HuH-7 (cell line): ENCODE results near the gene TMEM256.

Experiments used
- DNase-seq: peaks from one replicate; pipeline ENCODE4 v3.0.0; 2011; ENCODE audit warnings: low spot score

TMEM256 gene

DNA sequence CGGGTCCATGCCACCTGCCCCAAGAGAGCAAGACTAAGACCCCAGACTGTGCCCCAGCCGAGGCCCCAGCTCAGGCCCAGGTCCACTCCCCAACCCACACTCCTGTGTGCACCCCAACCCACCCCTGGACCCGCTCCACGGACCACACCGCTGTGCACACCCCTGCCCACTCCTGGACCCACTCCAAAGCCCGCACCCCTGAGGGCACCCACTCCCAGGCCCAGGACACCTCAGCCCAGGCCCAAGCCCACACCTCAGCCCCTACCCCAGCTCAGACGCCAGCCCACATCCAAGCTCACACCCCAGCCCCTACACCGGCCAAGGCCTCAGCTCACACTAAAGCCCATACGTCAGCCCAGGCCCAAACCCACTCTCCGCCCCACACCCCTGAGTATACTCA, 25.8 kb upstream of the TMEM256 start:
- DNase-seq: no peak

DNA sequence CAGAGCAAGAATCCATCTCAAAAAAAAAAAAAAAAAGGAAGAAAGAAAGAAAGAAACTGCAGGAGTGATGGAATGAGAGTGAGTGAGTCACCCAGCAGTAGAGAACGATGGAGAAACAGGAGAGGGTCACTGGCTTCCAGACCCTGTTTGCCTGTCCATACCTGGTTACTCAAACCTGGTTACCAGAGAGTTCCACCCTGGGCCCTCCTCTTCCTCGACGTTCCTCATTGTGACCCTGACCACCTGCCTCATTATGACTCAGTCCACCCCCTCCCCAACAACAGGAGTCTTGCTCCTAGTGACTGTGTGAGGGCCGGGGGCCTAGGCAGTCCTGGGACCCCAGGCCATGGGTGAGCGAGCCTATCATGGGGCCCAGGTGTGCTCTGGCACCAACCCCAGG, 24.7 kb upstream of the TMEM256 start, which contains the start of gene SPEM3:
TSS of gene SPEM3 (plus strand) at position 301 of the 400 bp plus-strand sequence. CDS start at position 347, 46 bp downstream.
- DNase-seq: no peak

DNA sequence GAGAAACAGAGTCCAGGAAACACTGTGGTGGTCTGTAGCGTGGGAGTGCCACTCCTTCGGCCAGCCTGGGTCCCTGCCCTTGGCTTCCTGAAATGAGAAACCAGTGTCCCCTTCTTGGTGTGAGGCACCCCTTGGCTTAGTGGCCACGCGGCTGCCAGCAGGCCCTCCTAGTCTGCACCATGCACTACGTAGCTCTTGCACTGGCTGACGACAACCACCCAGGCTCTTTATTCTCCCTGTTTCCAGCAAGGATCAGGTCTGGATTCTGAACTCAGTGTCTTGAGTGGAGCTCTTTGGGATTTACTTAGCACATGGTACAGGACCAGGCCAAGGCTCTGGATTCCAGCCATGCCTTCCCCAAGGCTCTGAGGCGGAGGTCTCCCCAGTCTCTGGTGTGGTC, 23.7 kb upstream of the TMEM256 start:
- DNase-seq: no peak

DNA sequence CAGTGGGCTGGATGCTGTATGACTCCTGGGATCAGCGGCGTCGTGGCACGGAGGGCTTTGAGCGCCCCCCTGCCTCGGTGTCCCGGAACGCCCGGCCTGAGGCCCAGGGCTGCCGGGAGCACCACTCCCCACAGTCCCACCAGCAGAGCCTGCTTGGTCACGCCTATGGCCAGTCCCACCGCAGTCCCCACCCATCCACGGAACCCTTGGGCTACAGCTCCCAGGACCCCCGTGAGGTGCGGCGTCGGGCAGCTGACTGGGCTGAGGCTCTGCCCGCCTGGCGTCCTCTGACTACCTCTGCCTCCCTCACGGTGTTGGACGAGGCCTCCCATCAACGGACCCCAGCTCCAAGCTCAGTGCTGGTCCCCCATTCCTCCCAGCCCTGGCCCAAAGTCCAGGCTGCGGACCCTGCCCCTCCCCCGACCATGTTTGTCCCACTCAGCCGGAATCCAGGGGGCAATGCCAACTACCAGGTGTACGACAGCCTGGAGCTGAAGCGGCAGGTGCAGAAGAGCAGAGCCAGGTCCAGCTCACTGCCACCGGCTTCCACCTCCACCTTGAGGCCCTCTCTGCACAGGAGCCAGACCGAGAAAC, 23.1 kb upstream of the TMEM256 start:
- no peak for DNase-seq

DNA sequence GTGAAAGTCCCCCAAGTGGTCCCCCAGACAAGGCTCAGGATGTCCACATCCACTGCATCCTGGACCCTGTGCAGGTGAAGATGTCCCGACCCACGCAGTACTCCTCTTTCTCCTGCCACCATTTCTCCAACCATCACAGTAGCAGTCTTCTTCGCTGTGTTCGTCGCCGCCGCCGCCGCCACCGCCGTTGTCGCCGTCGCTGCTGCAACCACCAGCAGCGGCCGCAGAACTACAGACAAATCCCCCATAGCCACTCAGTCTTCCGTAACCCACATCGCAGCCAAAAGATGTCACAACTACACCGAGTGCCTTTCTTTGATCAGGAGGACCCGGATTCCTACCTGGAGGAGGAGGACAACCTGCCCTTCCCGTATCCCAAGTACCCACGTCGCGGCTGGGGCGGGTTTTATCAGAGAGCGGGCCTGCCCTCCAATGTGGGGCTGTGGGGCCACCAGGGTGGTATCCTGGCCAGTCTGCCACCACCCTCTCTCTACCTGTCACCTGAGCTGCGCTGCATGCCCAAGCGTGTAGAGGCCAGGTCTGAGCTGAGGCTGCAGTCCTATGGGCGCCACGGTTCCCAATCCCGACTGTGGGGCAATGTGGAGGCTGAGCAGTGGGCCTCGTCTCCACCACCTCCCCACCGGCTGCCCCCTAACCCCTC, 22.4 kb upstream of the TMEM256 start:
- no peak for DNase-seq

DNA sequence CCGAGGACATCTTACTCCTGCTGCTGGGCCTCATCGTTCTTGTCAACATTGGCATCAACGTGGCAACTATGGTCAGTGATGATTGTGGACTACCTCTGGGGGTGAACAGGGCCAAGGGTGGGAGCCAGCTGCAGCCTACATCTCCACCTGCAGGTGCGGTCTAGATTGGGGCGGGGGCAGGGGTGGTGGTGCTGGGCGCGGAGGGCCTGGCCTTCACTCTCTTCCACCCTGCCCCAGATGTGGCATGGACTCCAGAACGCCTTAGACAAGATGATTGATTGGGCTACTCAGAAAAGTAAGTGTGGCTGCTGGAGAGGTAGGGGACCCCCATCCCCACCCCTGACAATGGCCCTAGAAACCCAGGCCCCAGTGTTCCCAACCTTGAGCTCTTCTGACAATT, 21.9 kb upstream of the TMEM256 start:
- no peak for DNase-seq

DNA sequence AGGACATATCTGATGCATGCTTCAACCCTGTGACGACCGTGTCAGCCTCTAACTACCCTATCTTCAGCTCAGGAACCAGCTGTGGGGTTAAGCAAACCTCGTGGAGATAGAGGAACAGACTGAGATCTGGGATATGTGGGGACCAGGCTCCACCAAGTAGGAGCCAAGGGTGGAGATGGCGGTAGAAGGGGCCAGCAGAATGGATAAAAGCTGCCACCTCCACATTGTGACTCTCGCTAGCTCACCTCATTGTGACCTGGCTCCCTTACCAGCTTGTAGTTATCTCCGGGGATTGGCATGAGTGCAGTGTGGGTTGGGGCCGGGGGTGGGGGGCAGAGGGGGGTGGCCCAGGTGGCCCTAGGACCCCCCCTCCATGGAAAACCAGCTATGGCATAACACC, 21.4 kb upstream of the TMEM256 start, which contains the start of gene SPEM2:
TSS of gene SPEM2 (plus strand) at position 301 of the 400 bp plus-strand sequence. CDS start at position 374, 73 bp downstream.
- DNase-seq: no peak

DNA sequence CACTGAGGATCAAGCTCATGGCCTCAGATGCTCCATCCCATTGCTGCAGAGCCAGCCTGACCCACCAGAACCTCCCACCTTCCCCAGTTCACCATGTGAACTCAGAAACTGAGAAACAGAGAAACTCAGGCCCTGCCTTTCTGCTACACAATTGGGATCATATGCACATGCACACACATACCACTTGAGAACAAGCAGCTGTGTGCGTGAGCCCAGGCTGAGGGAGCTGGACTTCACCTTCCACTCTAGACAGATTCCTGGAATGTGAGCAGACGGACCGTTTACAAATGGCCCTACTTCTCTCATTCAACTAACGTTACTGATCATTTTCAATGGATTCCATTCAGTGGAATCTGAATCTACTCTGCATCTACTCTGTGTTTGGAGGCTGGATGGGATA, 19.8 kb upstream of the TMEM256 start:
- DNase-seq: no peak

DNA sequence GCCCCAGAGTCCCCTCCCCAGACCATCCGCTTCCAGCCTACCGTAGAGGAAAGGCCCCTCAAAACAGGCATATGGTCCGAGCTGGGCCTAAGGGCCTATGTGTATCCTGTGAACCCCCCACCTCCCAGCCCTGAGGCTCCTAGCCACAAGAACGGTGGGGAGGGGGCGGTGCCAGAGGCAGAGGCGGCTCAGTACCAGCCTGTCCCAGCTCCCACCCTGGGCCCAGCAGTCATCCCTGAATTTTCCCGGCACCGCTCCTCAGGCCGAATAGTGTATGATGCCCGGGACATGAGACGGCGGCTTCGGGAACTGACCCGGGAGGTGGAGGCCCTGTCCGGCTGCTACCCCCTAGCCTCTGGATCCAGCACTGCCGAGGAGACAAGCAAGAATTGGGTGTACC, 17.3 kb upstream of the TMEM256 start:
- DNase-seq: no peak

DNA sequence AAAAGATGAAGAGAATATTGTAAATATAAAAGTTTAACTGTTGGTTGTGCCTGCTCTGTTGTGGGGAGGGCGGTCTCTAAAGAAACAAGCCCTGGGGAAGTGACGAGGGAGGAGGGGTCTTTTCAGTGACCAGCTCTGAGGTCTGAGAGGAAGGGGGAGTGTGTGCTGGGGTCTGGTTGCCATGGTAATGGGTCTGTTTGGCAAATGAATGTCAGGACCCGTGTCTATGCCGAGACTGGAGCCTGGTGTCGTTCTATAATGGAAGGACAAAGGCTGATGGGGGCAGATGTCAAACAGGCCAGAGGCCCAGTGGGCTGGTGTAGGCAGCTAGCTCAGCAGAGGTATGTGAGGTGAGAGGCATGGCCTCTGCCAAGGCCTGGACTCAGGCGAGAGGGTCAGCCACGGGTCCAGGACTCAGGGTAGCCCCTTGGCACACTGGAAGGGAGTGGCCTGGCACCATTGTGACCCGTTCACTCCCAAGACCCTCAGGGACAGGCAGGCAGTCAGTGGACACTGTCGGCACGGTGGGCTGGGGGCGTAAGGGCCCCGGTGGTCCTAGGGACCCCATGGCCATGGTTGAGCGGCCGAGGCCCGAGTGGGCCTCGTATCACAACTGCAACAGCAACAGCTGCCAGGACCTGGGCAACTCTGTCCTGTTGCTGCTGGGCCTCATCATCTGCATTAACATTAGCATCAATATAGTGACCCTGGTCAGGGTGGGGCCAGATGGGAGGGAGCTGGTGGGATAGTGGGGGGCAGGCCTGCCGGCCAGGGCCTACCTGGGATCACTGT, 16.1 kb upstream of the TMEM256 start, which contains the start of gene SPEM1:
TSS of gene SPEM1 (plus strand) at position 506 of the 792 bp plus-strand sequence. CDS start at position 567, 61 bp downstream.
- no peak for DNase-seq

DNA sequence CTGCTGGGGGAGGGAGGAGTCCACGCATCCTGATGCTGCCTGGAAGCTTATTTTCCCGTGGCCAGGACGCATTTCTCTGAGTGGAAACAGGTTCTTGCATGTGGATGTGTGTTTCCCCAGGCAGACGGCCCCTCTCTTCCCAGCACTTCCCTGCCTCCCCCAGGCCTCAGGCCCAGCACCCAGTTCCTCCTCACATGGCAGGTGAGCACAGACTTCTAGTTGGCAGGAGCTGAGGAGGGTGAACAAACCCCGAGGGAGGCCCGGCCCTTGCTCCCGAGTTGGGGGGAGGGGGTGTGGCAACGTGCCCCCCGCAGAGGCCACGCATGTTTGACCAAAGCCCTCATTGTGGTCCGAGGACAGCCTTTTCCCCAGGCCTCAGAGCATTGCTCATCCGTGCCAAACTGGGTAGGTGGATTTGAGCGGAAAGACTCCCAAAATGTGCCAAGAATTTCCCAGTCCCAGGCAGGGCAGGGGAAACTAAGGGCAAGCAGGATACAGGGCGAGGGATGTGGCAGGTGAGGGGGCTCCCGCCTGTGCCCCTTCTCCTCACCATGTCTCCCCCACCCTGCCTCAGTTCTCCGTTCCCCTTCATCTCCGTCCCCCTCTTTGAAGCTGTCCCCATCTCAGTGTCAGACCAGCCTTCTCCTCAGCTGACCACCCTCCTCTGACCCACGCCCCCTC, 14.7 kb upstream of the TMEM256 start:
- DNase-seq: no peak

DNA sequence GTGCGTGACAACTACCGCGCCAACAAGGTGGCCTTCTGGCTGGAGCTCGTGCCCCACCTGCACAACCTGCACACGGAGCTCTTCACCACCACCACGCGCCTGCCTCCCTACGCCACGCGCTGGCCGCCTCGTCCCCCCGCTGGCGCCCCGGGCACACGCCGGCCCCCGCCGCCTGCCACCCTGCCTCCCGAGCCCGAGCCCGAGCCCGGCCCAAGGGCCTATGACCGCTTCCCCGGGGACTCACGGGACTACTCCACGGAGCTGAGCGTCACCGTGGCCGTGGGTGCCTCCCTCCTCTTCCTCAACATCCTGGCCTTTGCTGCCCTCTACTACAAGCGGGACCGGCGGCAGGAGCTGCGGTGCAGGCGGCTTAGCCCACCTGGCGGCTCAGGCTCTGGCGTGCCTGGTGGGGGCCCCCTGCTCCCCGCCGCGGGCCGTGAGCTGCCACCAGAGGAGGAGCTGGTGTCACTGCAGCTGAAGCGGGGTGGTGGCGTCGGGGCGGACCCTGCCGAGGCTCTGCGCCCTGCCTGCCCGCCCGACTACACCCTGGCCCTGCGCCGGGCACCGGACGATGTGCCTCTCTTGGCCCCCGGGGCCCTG, 13.3 kb upstream of the TMEM256 start:
- no peak for DNase-seq

DNA sequence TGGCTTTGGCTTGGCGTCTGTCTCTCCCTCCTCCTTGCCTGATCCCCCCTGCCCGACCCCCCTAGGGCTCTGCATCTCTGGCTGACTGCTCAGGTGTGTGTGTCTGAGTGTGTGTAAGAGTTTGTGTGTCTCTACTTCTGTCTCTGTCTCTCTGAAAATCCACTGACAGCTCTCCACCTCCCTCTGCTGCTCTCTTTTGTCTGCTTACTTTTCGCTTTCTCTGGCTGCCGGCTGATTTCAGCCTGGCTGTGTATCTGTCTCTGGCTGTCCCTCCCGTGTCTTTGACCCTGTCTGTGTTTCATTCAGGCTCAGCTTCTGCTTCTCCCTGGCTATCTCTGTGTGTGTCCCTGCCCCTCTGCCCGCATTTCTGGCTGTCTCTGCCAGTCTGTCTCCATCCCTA, 12.4 kb upstream of the TMEM256 start:
- no peak for DNase-seq

DNA sequence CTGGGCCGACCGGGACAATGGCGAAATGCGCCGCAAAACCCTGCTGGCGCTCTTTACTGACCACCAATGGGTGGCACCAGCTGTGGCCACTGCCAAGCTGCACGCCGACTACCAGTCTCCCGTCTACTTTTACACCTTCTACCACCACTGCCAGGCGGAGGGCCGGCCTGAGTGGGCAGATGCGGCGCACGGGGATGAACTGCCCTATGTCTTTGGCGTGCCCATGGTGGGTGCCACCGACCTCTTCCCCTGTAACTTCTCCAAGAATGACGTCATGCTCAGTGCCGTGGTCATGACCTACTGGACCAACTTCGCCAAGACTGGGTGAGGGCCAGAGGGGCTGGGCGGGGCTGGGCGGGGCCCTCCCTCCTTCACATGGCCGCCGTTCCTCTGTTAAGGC, 11.9 kb upstream of the TMEM256 start:
- no peak for DNase-seq

DNA sequence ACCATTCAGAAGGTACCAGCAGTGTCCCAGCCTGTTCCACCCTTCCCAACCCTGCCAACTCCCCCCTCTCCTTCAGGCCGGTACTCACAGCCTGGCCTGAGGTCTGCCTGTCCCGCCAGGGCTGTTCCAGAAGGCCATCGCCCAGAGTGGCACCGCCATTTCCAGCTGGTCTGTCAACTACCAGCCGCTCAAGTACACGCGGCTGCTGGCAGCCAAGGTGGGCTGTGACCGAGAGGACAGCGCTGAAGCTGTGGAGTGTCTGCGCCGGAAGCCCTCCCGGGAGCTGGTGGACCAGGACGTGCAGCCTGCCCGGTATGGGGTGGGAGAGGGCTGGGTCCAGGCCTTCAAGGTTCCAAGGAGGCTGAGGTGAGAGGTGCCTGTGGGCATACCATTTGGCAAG, 10.9 kb upstream of the TMEM256 start:
- no peak for DNase-seq

DNA sequence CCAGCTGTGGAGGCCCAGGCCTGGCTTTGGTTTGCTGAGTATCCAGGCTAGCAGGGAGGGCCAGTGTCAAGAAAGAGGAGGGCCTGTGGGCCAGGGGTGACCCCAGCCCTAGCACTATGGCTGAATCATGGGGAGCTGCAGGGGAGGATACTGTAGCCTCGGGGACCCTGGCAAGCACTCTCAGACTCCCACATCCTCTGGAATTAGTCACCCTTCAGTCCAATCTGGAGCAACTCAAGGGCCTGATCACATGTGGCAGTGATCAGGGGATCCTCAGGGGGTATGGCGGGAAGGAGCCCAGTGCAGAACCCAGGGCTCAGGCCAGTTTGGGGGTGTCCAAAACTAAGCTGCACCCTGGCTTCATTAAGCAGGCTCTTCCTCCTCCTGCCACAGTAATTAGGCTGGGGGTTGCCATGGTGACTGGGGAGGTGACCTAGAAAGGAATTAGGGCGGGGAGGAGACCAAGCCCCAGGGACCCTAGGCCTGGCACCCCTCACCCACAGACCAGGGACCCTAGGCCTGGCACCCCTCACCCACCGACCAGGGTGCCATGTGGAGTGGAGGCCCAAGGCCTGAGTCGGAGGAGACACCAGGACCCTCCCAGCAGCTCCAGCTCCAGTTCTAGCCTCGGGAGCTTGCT, 9.6 kb upstream of the TMEM256 start:
- no peak for DNase-seq

DNA sequence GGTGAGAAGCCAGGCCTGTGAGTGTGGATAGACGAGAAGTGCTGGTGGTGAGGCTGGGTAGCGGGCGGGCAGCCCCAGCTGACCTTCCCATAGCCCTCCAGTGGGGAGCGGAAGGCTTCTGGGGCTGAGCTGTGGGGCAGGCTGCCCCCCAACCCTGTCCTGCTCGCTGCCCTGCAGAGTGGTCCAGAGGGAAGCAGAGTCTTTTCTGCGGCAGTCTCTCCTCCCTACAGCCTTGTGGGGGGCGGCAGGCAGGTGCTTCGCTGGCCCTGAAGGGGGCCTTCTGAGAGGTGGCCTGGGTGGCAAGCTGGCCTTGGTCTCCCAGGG, 7.5 kb upstream of the TMEM256 start:
- no peak for DNase-seq

DNA sequence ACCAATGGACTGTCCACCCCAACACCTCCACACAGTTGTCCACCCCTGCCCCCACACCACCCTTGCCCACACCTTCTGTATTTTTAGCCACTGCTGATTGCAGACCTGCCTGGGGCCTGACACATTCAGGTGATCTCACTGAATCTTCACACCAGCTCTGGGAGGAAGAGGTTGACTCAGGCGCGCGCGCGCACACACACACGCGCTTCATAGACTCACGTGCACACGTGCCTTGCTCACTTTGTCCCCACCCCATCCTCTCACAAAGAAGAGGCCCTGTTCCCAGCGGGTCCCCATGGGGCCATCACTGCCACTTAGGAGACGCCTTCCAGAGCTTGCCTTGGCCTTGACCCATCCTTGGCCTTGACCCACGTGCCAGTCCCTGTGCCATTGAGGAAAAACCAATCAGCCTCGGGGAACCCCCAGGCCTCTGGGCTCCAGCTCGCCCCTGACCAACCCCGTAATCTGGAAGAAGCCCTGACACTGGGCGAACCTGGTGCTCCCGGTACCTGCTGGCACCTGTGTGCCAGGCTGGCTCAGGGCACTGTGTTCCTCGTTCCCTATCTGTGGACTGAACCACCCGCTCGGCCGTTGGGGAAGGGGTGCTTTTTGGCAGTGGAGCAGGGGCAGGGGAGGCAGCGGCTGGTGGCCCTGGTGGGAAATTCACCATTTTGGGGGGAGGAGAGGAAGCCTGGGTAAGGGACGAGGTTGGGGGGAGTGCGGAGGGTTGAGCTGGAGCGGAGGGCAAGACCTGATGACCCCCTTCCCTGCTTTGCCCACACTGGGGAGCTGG, 6.9 kb upstream of the TMEM256 start:
- no peak for DNase-seq

DNA sequence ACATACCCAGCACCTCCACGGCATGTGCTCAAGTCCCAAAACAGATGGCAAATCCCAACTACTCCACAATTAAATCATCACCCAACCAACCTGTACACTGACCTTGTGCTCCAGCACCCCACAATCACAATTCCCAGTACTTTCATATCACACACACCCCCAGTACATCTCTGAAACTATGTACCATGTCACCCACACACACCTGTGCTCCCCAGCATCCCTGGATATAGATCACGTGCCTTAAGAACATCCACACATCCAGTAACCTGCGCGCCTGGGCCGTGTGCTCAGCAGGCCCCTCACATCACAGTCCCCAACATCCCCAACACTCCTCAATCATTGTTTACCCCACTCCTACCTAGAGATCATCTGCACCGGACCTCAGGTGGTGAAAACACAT, 5.8 kb upstream of the TMEM256 start:
- no peak for DNase-seq

DNA sequence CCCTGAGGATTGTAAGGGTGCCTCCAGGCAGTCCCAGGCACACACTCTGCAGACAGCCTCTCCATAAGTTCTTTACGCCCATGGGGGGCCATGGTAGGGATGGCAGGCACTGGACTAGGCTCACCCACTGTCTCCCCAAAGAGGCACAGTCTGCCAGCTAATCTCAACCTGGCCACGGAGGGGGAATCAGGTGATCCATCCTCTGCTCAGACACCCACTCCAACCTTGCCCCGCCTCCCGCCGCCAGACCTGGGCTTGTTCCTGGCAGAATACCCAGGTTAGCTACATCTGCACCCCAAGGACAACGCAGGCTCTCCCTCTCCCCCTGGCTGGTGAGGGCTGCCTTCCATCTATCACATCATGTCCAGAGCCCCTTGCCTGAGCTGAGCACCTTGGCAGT, 5.0 kb upstream of the TMEM256 start:
- DNase-seq: no peak

DNA sequence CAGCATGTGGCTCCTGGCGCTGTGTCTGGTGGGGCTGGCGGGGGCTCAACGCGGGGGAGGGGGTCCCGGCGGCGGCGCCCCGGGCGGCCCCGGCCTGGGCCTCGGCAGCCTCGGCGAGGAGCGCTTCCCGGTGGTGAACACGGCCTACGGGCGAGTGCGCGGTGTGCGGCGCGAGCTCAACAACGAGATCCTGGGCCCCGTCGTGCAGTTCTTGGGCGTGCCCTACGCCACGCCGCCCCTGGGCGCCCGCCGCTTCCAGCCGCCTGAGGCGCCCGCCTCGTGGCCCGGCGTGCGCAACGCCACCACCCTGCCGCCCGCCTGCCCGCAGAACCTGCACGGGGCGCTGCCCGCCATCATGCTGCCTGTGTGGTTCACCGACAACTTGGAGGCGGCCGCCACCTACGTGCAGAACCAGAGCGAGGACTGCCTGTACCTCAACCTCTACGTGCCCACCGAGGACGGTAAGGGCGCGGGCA, 4.4 kb upstream of the TMEM256 start:
- no peak for DNase-seq
